ENCODE data around the gene TCF7. TPM values are rescaled to one million over a fixed set of nuclear protein-coding genes. Genes with fewer than 3 reads are reported as not detected.

Gene TCF7
- polyA plus RNA-seq, 1 of the 3 experiments (the other 2 are of a cell fraction) = 2.7 TPM

DNA sequence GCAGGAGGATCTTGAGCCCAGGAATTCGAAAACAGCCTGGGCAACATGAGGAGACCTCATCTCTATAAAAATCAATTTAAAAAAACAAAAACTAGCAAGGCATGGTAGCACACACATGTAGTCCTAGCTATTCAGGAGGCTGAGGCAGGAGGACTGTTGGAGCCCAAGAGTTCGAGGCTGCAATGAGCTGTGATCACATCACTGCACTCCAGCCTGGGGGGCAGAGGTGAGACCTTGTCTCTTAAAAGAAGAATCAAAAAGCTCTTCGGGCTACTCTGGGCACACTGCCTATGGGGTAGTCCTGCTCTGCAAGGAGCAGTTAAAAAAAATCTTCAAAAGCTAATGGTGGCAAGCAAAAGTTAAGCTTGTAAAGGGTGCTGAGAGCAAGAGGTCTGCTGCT, 38.8 kb downstream of the TCF7 start:
- no peak overlapping the region for H3K4me3 ChIP-seq (ENCODE audit: low read depth in 2 of 2, low read length in 1 of 2)
- H2AFZ ChIP-seq (ENCODE audit: low read depth) = no peak overlapping the region
- WGBS (ENCODE audit: low lambda C conversion rate) = 96% methylated on average over 3 of the region's 3 CpGs
- H4K20me1 ChIP-seq (ENCODE audit: insufficient read depth) = peaks cover 11% of the 10 kb centered on the region
- H3K79me2 ChIP-seq (ENCODE audit: insufficient read depth) = peaks cover 56% of the 10 kb centered on the region; the same call in 1 of the 2 replicates
- no peaks in the 10 kb centered on the region for H3K9me2 ChIP-seq
- ChIA-PET POLR2A (interaction anchor here (1.4 kb wide), 1 partner anchor 23 kb away, joined by 5 read pairs; no protein-coding TSS in a partner anchor), CTCF (interaction anchor here (0.7 to 9.8 kb wide), 8 partner anchors 16 to 136 kb away, joined by 3 to 99 read pairs (median 4); no protein-coding TSS in a partner anchor)
- no peak overlapping the region for H3K4me2 ChIP-seq
- H3K27ac ChIP-seq (ENCODE audit: low read depth in 2 of 2, low read length in 1 of 2) = no peak overlapping the region
- H3K27me3 ChIP-seq (ENCODE audit: insufficient read depth) = no peaks in the 10 kb centered on the region
- peaks cover 82 to 88% of the 10 kb centered on the region in 2 experiments for H3K36me3 ChIP-seq (replicated peaks in 1 of 2; ENCODE audit: control insufficient read depth in 1 of 2, insufficient read depth in 2 of 2, low read length in 1 of 2)
- TF ChIP-seq SMC3 (IDR thresholded peaks at IDR 0.05; ENCODE audit: low read depth, low read length) (no peak), TEAD4 (IDR thresholded peaks at IDR 0.05; ENCODE audit: borderline replicate concordance, insufficient read depth) (no peak), GABPA (IDR thresholded peaks at IDR 0.05; ENCODE audit: low read depth) (no peak), TAF1 (IDR thresholded peaks at IDR 0.05; ENCODE audit: borderline replicate concordance, low read depth, low read length) (no peak), EZH2phosphoT487 (IDR thresholded peaks at IDR 0.05; ENCODE audit: borderline replicate concordance, low read depth) (no peak), GATA2 (CRISPR knock-in tag; IDR thresholded peaks at IDR 0.05) (no peak), FOSL2 (IDR thresholded peaks at IDR 0.05; ENCODE audit: borderline replicate concordance, low read depth) (no peak), NFIC (IDR thresholded peaks at IDR 0.05; ENCODE audit: borderline replicate concordance) (no peak), MXI1 (IDR thresholded peaks at IDR 0.05; ENCODE audit: low read depth, low read length) (no peak), TCF12 (IDR thresholded peaks at IDR 0.05) (no peak), FOXJ3 (CRISPR knock-in tag; IDR thresholded peaks at IDR 0.05) (no peak), CHD2 (IDR thresholded peaks at IDR 0.05; ENCODE audit: low read length, partially characterized antibody) (no peak)
- TF ChIP-seq, protein P1, sequence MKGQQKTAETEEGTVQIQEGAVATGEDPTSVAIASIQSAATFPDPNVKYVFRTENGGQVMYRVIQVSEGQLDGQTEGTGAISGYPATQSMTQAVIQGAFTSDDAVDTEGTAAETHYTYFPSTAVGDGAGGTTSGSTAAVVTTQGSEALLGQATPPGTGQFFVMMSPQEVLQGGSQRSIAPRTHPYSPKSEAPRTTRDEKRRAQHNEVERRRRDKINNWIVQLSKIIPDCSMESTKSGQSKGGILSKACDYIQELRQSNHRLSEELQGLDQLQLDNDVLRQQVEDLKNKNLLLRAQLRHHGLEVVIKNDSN (IDR thresholded peaks at IDR 0.05; ENCODE audit: borderline replicate concordance, low read depth) = no peak
- H3F3A ChIP-seq (replicated peaks; ENCODE audit: insufficient read depth) = peaks cover 11% of the 10 kb centered on the region
- H3K9ac ChIP-seq = no peak overlapping the region
- no peak for DNase-seq
- no peaks in the 10 kb centered on the region; a peak in 1 of 4 replicates for H3K4me1 ChIP-seq (ENCODE audit: control insufficient read depth in 1 of 2, insufficient read depth in 2 of 2, low read depth in 1 of 2, low read length in 1 of 2)
- H3K9me3 ChIP-seq = no peaks in the 10 kb centered on the region

DNA sequence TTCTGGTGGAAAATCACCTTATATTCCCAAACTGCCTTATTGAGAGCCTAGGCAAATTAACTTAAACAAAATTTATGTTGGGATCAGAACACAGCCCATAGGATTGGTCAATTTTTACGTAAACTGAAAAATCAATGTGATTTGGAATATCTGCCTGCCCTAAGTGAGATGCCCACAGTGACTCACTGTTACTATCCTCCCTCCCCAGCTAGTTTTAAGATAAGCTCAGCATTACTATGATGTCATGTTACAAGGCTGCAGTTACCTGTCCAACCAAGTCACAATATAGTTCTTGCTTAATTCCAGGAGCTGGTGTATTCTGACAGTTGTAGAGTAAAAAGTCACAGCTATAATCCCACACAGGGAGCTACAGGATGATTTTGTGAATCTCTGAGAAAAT, 39.2 kb downstream of the TCF7 start:
- no peak for DNase-seq
- Histone ChIP-seq H3F3A (replicated peaks; ENCODE audit: insufficient read depth) (peaks cover 7% of the 10 kb centered on the region), H2AFZ (ENCODE audit: low read depth) (no peak overlapping the region), H3K4me3 (ENCODE audit: low read depth in 2 of 2, low read length in 1 of 2) (no peak overlapping the region), H4K20me1 (ENCODE audit: insufficient read depth) (peaks cover 11% of the 10 kb centered on the region; the same call in 1 of the 2 replicates), H3K4me1 (ENCODE audit: control insufficient read depth in 1 of 2, insufficient read depth in 2 of 2, low read depth in 1 of 2, low read length in 1 of 2) (no peaks in the 10 kb centered on the region; a peak in 1 of 4 replicates), H3K9me3 (no peaks in the 10 kb centered on the region), H3K27ac (ENCODE audit: low read depth in 2 of 2, low read length in 1 of 2) (no peak overlapping the region), H3K9me2 (no peaks in the 10 kb centered on the region), H3K4me2 (no peak overlapping the region), H3K27me3 (ENCODE audit: insufficient read depth) (no peaks in the 10 kb centered on the region), H3K36me3 (replicated peaks in 1 of 2; ENCODE audit: control insufficient read depth in 1 of 2, insufficient read depth in 2 of 2, low read length in 1 of 2) (peaks cover 84 to 90% of the 10 kb centered on the region in 2 experiments), H3K9ac (no peak overlapping the region), H3K79me2 (ENCODE audit: insufficient read depth) (peaks cover 52% of the 10 kb centered on the region; the same call in 1 of the 2 replicates)
- CTCF ChIA-PET = interaction anchor here (0.7 to 9.8 kb wide), 7 partner anchors 16 to 136 kb away, joined by 3 to 99 read pairs (median 4); no protein-coding TSS in a partner anchor
- TF ChIP-seq NRF1 (IDR thresholded peaks at IDR 0.05; ENCODE audit: low read depth, low read length) = no peak
- TF ChIP-seq, protein P2, sequence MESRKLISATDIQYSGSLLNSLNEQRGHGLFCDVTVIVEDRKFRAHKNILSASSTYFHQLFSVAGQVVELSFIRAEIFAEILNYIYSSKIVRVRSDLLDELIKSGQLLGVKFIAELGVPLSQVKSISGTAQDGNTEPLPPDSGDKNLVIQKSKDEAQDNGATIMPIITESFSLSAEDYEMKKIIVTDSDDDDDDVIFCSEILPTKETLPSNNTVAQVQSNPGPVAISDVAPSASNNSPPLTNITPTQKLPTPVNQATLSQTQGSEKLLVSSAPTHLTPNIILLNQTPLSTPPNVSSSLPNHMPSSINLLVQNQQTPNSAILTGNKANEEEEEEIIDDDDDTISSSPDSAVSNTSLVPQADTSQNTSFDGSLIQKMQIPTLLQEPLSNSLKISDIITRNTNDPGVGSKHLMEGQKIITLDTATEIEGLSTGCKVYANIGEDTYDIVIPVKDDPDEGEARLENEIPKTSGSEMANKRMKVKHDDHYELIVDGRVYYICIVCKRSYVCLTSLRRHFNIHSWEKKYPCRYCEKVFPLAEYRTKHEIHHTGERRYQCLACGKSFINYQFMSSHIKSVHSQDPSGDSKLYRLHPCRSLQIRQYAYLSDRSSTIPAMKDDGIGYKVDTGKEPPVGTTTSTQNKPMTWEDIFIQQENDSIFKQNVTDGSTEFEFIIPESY (IDR thresholded peaks at IDR 0.05; ENCODE audit: borderline replicate concordance, low read depth) = no peak
- 92% methylated on average over 1 of the region's 1 CpG for WGBS (ENCODE audit: low lambda C conversion rate)
- POLR2A ChIA-PET = interaction anchor here (1.4 kb wide), 1 partner anchor 22 kb away, joined by 5 read pairs; no protein-coding TSS in a partner anchor

Data from SK-N-SH (cell line).